NOMO-1 treated with dmso at 0.1 percent for 144 hours (cell line): ENCODE measurements around the gene ANO7.
"Not testable (repeated sequence)": the region's sequence is repeated elsewhere in the genome, so short reads cannot be mapped to it uniquely, and the experiment has no call there.

Experiments used
- DNase-seq: peaks from one replicate; lab custom pipeline; 2025; ENCODE audit not compliant: unreplicated experiment; lab: John Stamatoyannopoulos, UW

Gene ANO7

GRCh38 chr2:241189093-241189855 lies 797 bp downstream of the ANO7 start:
- no peak for DNase-seq

GRCh38 chr2:241189856-241190201 lies 1.4 kb downstream of the ANO7 start:
- no peak for DNase-seq

- no peak for DNase-seq
Measured at GRCh38 chr2:241190291-241190981, 2.0 kb downstream of the ANO7 start.

- DNase-seq = no peak
Measured at GRCh38 chr2:241191081-241191480, 2.6 kb downstream of the ANO7 start.

- no peak for DNase-seq
Measured at GRCh38 chr2:241193271-241193670, 4.8 kb downstream of the ANO7 start.

GRCh38 chr2:241194811-241195210 lies 6.3 kb downstream of the ANO7 start:
- DNase-seq = no peak

- no peak for DNase-seq
Measured at GRCh38 chr2:241195506-241196130, 7.1 kb downstream of the ANO7 start.

- not testable (repeated sequence) for DNase-seq
Measured at GRCh38 chr2:241197246-241197645, 8.8 kb downstream of the ANO7 start.

- no peak for DNase-seq
Measured at GRCh38 chr2:241197947-241198346, 9.5 kb downstream of the ANO7 start.

- no peak for DNase-seq
Measured at GRCh38 chr2:241198381-241199279, 10.2 kb downstream of the ANO7 start.

GRCh38 chr2:241199286-241199685 lies 10.8 kb downstream of the ANO7 start:
- DNase-seq = no peak

- no peak for DNase-seq
Measured at GRCh38 chr2:241199897-241200821, 11.7 kb downstream of the ANO7 start.

GRCh38 chr2:241200822-241201395 lies 12.4 kb downstream of the ANO7 start:
- no peak for DNase-seq

- no peak for DNase-seq
Measured at GRCh38 chr2:241201445-241202267, 13.2 kb downstream of the ANO7 start.

- DNase-seq = no peak
Measured at GRCh38 chr2:241202268-241202585, 13.8 kb downstream of the ANO7 start.

GRCh38 chr2:241202681-241203080 lies 14.2 kb downstream of the ANO7 start:
- DNase-seq = no peak

- DNase-seq = no peak
Measured at GRCh38 chr2:241203218-241204009, 14.9 kb downstream of the ANO7 start.

- no peak for DNase-seq
Measured at GRCh38 chr2:241204010-241204384, 15.5 kb downstream of the ANO7 start.
